ENCODE results near the gene DENND1A. TPM values are rescaled to one million over a fixed set of nuclear protein-coding genes. Genes with fewer than 3 reads are reported as not detected.

Gene DENND1A
- total RNA-seq, 2 experiments from 2014 or later: 21.9 to 23.3 TPM

DNA sequence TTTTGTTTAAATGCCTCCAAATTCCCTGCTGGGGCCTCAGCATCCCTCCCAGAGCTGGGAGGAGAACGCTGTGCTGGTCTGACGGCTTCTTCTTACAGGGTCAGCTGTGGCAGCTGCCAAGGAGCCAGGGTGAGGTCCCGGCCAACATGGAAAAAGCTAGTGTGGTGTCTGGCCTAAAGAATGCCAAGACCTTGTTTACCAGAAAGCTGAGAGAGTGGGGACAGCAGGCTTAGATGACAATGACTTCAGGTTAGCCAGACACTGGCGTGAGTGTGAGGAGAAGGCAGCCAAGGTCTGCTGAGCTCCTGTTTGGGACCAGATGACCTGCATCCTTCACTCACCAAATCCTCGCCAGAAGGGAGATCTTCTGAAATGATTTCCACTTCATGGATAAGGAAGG is 461.4 kb downstream of the DENND1A start:
- no peak for DNase-seq
- intact Hi-C loops (cut with micrococcal nuclease): no loop called here
- no peaks in the 10 kb centered on the region for H3K27me3 Mint-ChIP-seq
- no peaks in the 10 kb centered on the region for H3K9me3 Mint-ChIP-seq
- TF ChIP-seq, protein P1, sequence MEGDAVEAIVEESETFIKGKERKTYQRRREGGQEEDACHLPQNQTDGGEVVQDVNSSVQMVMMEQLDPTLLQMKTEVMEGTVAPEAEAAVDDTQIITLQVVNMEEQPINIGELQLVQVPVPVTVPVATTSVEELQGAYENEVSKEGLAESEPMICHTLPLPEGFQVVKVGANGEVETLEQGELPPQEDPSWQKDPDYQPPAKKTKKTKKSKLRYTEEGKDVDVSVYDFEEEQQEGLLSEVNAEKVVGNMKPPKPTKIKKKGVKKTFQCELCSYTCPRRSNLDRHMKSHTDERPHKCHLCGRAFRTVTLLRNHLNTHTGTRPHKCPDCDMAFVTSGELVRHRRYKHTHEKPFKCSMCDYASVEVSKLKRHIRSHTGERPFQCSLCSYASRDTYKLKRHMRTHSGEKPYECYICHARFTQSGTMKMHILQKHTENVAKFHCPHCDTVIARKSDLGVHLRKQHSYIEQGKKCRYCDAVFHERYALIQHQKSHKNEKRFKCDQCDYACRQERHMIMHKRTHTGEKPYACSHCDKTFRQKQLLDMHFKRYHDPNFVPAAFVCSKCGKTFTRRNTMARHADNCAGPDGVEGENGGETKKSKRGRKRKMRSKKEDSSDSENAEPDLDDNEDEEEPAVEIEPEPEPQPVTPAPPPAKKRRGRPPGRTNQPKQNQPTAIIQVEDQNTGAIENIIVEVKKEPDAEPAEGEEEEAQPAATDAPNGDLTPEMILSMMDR (IDR thresholded peaks at IDR 0.05): no peak
- no peak overlapping the region for H3K4me3 Mint-ChIP-seq
- H3K4me1 Mint-ChIP-seq (ENCODE audit: low read depth): peaks cover 4% of the 10 kb centered on the region
- no peak overlapping the region for H3K27ac Mint-ChIP-seq
- CTCF ChIA-PET: no interaction called here
- POLR2A ChIA-PET: interaction anchor here (0.6 kb wide), 1 partner anchor 469 kb away, joined by 3 read pairs; no protein-coding TSS in a partner anchor
- ATAC-seq: no peak
- no peaks in the 10 kb centered on the region for H3K36me3 Mint-ChIP-seq (ENCODE audit: low read depth)

DNA sequence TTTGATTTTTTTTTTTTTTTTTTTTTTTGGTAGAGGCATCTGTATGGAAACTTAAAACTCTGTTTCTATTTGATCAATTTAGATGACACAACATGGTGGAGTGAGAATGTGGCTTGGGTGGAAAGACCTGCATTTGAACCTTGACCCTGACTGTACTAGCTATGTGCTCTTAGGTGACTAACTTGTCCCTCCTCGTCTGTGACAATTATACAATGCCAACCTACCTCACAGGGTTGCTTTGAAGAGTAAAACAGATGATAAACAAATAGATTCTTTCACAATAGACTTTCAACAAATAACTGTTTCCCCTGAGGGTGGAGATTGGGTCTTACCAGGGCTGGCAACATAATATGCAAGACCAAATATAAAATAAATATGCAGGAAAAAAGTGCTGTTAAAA is 464.6 kb downstream of the DENND1A start:
- peaks cover 4% of the 10 kb centered on the region for H3K4me1 Mint-ChIP-seq (ENCODE audit: low read depth)
- ChIA-PET POLR2A (no interaction called here), CTCF (no interaction called here)
- no peak overlapping the region for H3K4me3 Mint-ChIP-seq
- no peaks in the 10 kb centered on the region for H3K9me3 Mint-ChIP-seq
- DNase-seq (no peak), ATAC-seq (no peak)
- TF ChIP-seq, protein P1 (IDR thresholded peaks at IDR 0.05): no peak
- H3K27me3 Mint-ChIP-seq: no peaks in the 10 kb centered on the region
- H3K36me3 Mint-ChIP-seq (ENCODE audit: low read depth): no peaks in the 10 kb centered on the region
- intact Hi-C loops (cut with micrococcal nuclease): no loop called here
- H3K27ac Mint-ChIP-seq: no peak overlapping the region

DNA sequence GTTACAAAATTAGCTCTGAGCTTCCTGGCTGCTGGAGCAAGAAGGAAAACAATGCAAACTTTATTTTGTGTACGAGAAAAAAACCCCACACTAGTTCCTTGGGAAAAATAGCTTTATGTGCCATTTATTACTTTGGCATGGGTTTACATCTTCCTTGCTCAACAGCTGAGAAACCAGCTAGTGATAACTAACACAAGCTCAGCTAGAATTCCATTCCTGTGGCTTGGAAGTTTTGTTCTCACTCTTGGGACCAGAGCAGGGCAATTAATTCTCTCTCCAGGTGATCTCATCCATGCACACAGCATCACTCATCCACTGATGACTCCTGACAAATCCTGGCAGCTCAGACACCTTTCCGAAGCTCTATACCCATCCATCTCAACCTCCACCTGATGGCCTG is 469.8 kb downstream of the DENND1A start:
- H3K27ac Mint-ChIP-seq: no peak overlapping the region
- intact Hi-C loops (cut with micrococcal nuclease): no loop called here
- no peaks in the 10 kb centered on the region for H3K36me3 Mint-ChIP-seq (ENCODE audit: low read depth)
- no peaks in the 10 kb centered on the region for H3K9me3 Mint-ChIP-seq
- ChIA-PET POLR2A (no interaction called here), CTCF (no interaction called here)
- no peak for DNase-seq
- no peaks in the 10 kb centered on the region for H3K4me1 Mint-ChIP-seq (ENCODE audit: low read depth)
- H3K4me3 Mint-ChIP-seq: no peak overlapping the region
- H3K27me3 Mint-ChIP-seq: no peaks in the 10 kb centered on the region
- TF ChIP-seq, protein P1 (IDR thresholded peaks at IDR 0.05): no peak
- ATAC-seq: no peak

DNA sequence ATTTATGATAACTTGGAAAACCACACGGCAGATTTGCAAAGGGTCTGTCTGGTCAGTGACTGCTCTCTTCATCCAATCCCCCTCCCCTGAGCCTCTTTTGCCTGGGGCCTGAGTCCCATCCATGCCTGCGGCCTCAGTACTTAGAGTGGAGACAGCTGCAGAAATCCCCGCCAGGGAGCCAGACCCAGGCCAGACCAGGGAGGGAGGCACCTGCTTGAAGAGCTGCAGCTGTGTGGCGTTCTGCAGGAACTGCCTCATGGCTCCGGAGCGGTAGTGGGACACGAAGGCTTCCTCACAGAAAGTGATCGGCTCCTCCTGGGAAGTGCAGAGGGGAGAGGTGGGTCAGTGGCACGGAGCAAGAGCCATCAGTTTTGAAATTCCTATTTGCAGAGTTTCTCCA is 472.3 kb downstream of the DENND1A start:
- TF ChIP-seq, protein P1 (IDR thresholded peaks at IDR 0.05): no peak
- ChIA-PET POLR2A (no interaction called here), CTCF (no interaction called here)
- DNase-seq (no peak), ATAC-seq (no peak)
- Mint-ChIP-seq H3K27me3 (no peaks in the 10 kb centered on the region), H3K36me3 (ENCODE audit: low read depth) (no peaks in the 10 kb centered on the region), H3K27ac (no peak overlapping the region), H3K4me1 (ENCODE audit: low read depth) (no peaks in the 10 kb centered on the region), H3K4me3 (no peak overlapping the region), H3K9me3 (no peaks in the 10 kb centered on the region)
- intact Hi-C loops (cut with micrococcal nuclease): no loop called here

DNA sequence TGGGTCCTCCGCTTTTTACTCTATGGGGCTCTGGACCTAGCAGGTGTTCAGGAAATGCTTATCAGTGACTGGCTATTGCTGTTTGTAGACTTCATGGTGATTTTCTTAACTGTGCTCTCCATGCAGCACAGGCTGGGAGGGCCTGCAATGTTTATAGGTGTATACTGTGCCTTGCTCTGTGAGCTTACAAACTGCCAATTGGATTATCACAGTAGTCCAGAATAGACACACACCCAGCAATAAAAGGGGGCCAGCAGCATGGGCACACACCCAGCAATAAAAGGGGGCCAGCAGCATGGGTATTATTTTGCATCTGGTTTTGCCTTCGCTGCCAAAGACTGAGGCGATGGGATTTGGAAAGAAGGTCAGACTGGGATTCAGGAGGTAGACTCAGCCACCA is 473.9 kb downstream of the DENND1A start:
- DNase-seq (no peak), ATAC-seq (no peak)
- peaks cover 3% of the 10 kb centered on the region for H3K36me3 Mint-ChIP-seq (ENCODE audit: low read depth)
- ChIA-PET CTCF (no interaction called here), POLR2A (interaction anchor here (0.6 kb wide), 1 partner anchor 509 kb away, joined by 6 read pairs; no protein-coding TSS in a partner anchor)
- intact Hi-C loops (cut with micrococcal nuclease): no loop called here
- H3K4me1 Mint-ChIP-seq (ENCODE audit: low read depth): no peaks in the 10 kb centered on the region
- H3K9me3 Mint-ChIP-seq: no peaks in the 10 kb centered on the region
- no peaks in the 10 kb centered on the region for H3K27me3 Mint-ChIP-seq
- no peak overlapping the region for H3K27ac Mint-ChIP-seq
- no peak overlapping the region for H3K4me3 Mint-ChIP-seq
- TF ChIP-seq, protein P1 (IDR thresholded peaks at IDR 0.05): no peak

Data from activated CD8-positive, alpha-beta T cell treated with anti-CD3 and anti-CD28 coated beads for 36 hours (primary cell).